Measurements from ENCODE around the gene PGRMC2.
"Not testable (repeated sequence)": the region's sequence is repeated elsewhere in the genome, so short reads cannot be mapped to it uniquely, and the experiment has no call there.

Gene PGRMC2

GRCh38 chr4:128267745-128268144 is 19.9 kb downstream of the PGRMC2 start:
- no peak overlapping the region for H3K4me3 ChIP-seq (ENCODE audit: low read length in 2 of 2)
- H3K27me3 ChIP-seq (ENCODE audit: control insufficient read depth in 1 of 2, insufficient read depth in 2 of 2, low read length in 2 of 2): no peaks in the 10 kb centered on the region
- no peak overlapping the region for H3K9ac ChIP-seq (ENCODE audit: low read length in 2 of 2)
- peaks cover 6 to 13% of the 10 kb centered on the region in 2 donors for H3K36me3 ChIP-seq (ENCODE audit: control insufficient read depth in 2 of 2, insufficient read depth in 2 of 2, low read length in 2 of 2)
- peaks cover 4 to 5% of the 10 kb centered on the region in 2 donors for H3K9me3 ChIP-seq (ENCODE audit: control insufficient read depth in 2 of 2, low read length in 2 of 2)
- H3K27ac ChIP-seq (ENCODE audit: low read length): no peak overlapping the region
- H3K4me1 ChIP-seq (ENCODE audit: control insufficient read depth, insufficient read depth, low read length): no peaks in the 10 kb centered on the region

GRCh38 chr4:128267171-128267570 is 20.4 kb downstream of the PGRMC2 start:
- H3K36me3 ChIP-seq (ENCODE audit: control insufficient read depth in 2 of 2, insufficient read depth in 2 of 2, low read length in 2 of 2): peaks cover 6 to 13% of the 10 kb centered on the region in 2 donors
- not testable (repeated sequence) for H3K27ac ChIP-seq (ENCODE audit: low read length); H3K4me3 ChIP-seq (ENCODE audit: low read length in 2 of 2); H3K9ac ChIP-seq (ENCODE audit: low read length in 2 of 2); H3K9me3 ChIP-seq (ENCODE audit: control insufficient read depth in 2 of 2, low read length in 2 of 2); H3K27me3 ChIP-seq (ENCODE audit: control insufficient read depth in 1 of 2, insufficient read depth in 2 of 2, low read length in 2 of 2); H3K4me1 ChIP-seq (ENCODE audit: control insufficient read depth, insufficient read depth, low read length)

GRCh38 chr4:128265550-128265949 is 22.1 kb downstream of the PGRMC2 start:
- H3K9me3 ChIP-seq (ENCODE audit: control insufficient read depth in 2 of 2, low read length in 2 of 2); H3K36me3 ChIP-seq (ENCODE audit: control insufficient read depth in 2 of 2, insufficient read depth in 2 of 2, low read length in 2 of 2); H3K9ac ChIP-seq (ENCODE audit: low read length in 2 of 2); H3K27ac ChIP-seq (ENCODE audit: low read length); H3K4me1 ChIP-seq (ENCODE audit: control insufficient read depth, insufficient read depth, low read length); H3K27me3 ChIP-seq (ENCODE audit: control insufficient read depth in 1 of 2, insufficient read depth in 2 of 2, low read length in 2 of 2); H3K4me3 ChIP-seq (ENCODE audit: low read length in 2 of 2): not testable (repeated sequence)

GRCh38 chr4:128259889-128260288 is 27.7 kb downstream of the PGRMC2 start:
- not testable (repeated sequence) for H3K9ac ChIP-seq (ENCODE audit: low read length in 2 of 2); H3K27ac ChIP-seq (ENCODE audit: low read length); H3K36me3 ChIP-seq (ENCODE audit: control insufficient read depth in 2 of 2, insufficient read depth in 2 of 2, low read length in 2 of 2); H3K4me3 ChIP-seq (ENCODE audit: low read length in 2 of 2); H3K9me3 ChIP-seq (ENCODE audit: control insufficient read depth in 2 of 2, low read length in 2 of 2); H3K27me3 ChIP-seq (ENCODE audit: control insufficient read depth in 1 of 2, insufficient read depth in 2 of 2, low read length in 2 of 2); H3K4me1 ChIP-seq (ENCODE audit: control insufficient read depth, insufficient read depth, low read length)

GRCh38 chr4:128258166-128258565 is 29.4 kb downstream of the PGRMC2 start:
- not testable (repeated sequence) for H3K4me1 ChIP-seq (ENCODE audit: control insufficient read depth, insufficient read depth, low read length); H3K36me3 ChIP-seq (ENCODE audit: control insufficient read depth in 2 of 2, insufficient read depth in 2 of 2, low read length in 2 of 2); H3K4me3 ChIP-seq (ENCODE audit: low read length in 2 of 2); H3K27me3 ChIP-seq (ENCODE audit: control insufficient read depth in 1 of 2, insufficient read depth in 2 of 2, low read length in 2 of 2); H3K9ac ChIP-seq (ENCODE audit: low read length in 2 of 2); H3K27ac ChIP-seq (ENCODE audit: low read length); H3K9me3 ChIP-seq (ENCODE audit: control insufficient read depth in 2 of 2, low read length in 2 of 2)

GRCh38 chr4:128256539-128256938 is 31.1 kb downstream of the PGRMC2 start:
- no peak overlapping the region for H3K9ac ChIP-seq (ENCODE audit: low read length in 2 of 2)
- no peaks in the 10 kb centered on the region for H3K9me3 ChIP-seq (ENCODE audit: control insufficient read depth in 2 of 2, low read length in 2 of 2)
- no peaks in the 10 kb centered on the region for H3K4me1 ChIP-seq (ENCODE audit: control insufficient read depth, insufficient read depth, low read length)
- H3K27ac ChIP-seq (ENCODE audit: low read length): no peak overlapping the region
- no peaks in the 10 kb centered on the region for H3K36me3 ChIP-seq (ENCODE audit: control insufficient read depth in 2 of 2, insufficient read depth in 2 of 2, low read length in 2 of 2)
- no peaks in the 10 kb centered on the region for H3K27me3 ChIP-seq (ENCODE audit: control insufficient read depth in 1 of 2, insufficient read depth in 2 of 2, low read length in 2 of 2)
- H3K4me3 ChIP-seq (ENCODE audit: low read length in 2 of 2): no peak overlapping the region

- Histone ChIP-seq H3K27ac (ENCODE audit: low read length) (no peak overlapping the region), H3K36me3 (ENCODE audit: control insufficient read depth in 2 of 2, insufficient read depth in 2 of 2, low read length in 2 of 2) (no peaks in the 10 kb centered on the region), H3K4me1 (ENCODE audit: control insufficient read depth, insufficient read depth, low read length) (no peaks in the 10 kb centered on the region), H3K9ac (ENCODE audit: low read length in 2 of 2) (no peak overlapping the region), H3K9me3 (ENCODE audit: control insufficient read depth in 2 of 2, low read length in 2 of 2) (no peaks in the 10 kb centered on the region), H3K27me3 (ENCODE audit: control insufficient read depth in 1 of 2, insufficient read depth in 2 of 2, low read length in 2 of 2) (no peaks in the 10 kb centered on the region), H3K4me3 (ENCODE audit: low read length in 2 of 2) (no peak overlapping the region)
These were observed 31.7 kb downstream of the PGRMC2 start for GRCh38 chr4:128255906-128256305.

GRCh38 chr4:128249787-128250668 is 37.6 kb downstream of the PGRMC2 start:
- Histone ChIP-seq H3K36me3 (ENCODE audit: control insufficient read depth in 2 of 2, insufficient read depth in 2 of 2, low read length in 2 of 2) (no peaks in the 10 kb centered on the region), H3K9ac (ENCODE audit: low read length in 2 of 2) (no peak overlapping the region), H3K4me1 (ENCODE audit: control insufficient read depth, insufficient read depth, low read length) (no peaks in the 10 kb centered on the region), H3K27me3 (ENCODE audit: control insufficient read depth in 1 of 2, insufficient read depth in 2 of 2, low read length in 2 of 2) (no peaks in the 10 kb centered on the region), H3K27ac (ENCODE audit: low read length) (no peak overlapping the region), H3K4me3 (ENCODE audit: low read length in 2 of 2) (no peak overlapping the region), H3K9me3 (ENCODE audit: control insufficient read depth in 2 of 2, low read length in 2 of 2) (no peaks in the 10 kb centered on the region)

GRCh38 chr4:128247906-128248305 is 39.7 kb downstream of the PGRMC2 start:
- Histone ChIP-seq H3K36me3 (ENCODE audit: control insufficient read depth in 2 of 2, insufficient read depth in 2 of 2, low read length in 2 of 2) (no peaks in the 10 kb centered on the region), H3K4me1 (ENCODE audit: control insufficient read depth, insufficient read depth, low read length) (no peaks in the 10 kb centered on the region), H3K9me3 (ENCODE audit: control insufficient read depth in 2 of 2, low read length in 2 of 2) (no peaks in the 10 kb centered on the region), H3K27me3 (ENCODE audit: control insufficient read depth in 1 of 2, insufficient read depth in 2 of 2, low read length in 2 of 2) (no peaks in the 10 kb centered on the region), H3K4me3 (ENCODE audit: low read length in 2 of 2) (no peak overlapping the region), H3K27ac (ENCODE audit: low read length) (no peak overlapping the region), H3K9ac (ENCODE audit: low read length in 2 of 2) (no peak overlapping the region)

GRCh38 chr4:128245391-128245790 is 42.2 kb downstream of the PGRMC2 start:
- not testable (repeated sequence) for H3K9me3 ChIP-seq (ENCODE audit: control insufficient read depth in 2 of 2, low read length in 2 of 2); H3K4me3 ChIP-seq (ENCODE audit: low read length in 2 of 2); H3K36me3 ChIP-seq (ENCODE audit: control insufficient read depth in 2 of 2, insufficient read depth in 2 of 2, low read length in 2 of 2); H3K9ac ChIP-seq (ENCODE audit: low read length in 2 of 2); H3K27me3 ChIP-seq (ENCODE audit: control insufficient read depth in 1 of 2, insufficient read depth in 2 of 2, low read length in 2 of 2); H3K27ac ChIP-seq (ENCODE audit: low read length); H3K4me1 ChIP-seq (ENCODE audit: control insufficient read depth, insufficient read depth, low read length)

GRCh38 chr4:128244379-128244778 is 43.2 kb downstream of the PGRMC2 start:
- no peaks in the 10 kb centered on the region for H3K27me3 ChIP-seq (ENCODE audit: control insufficient read depth in 1 of 2, insufficient read depth in 2 of 2, low read length in 2 of 2)
- no peaks in the 10 kb centered on the region for H3K9me3 ChIP-seq (ENCODE audit: control insufficient read depth in 2 of 2, low read length in 2 of 2)
- H3K27ac ChIP-seq (ENCODE audit: low read length): no peak overlapping the region
- H3K4me1 ChIP-seq (ENCODE audit: control insufficient read depth, insufficient read depth, low read length): no peaks in the 10 kb centered on the region
- H3K36me3 ChIP-seq (ENCODE audit: control insufficient read depth in 2 of 2, insufficient read depth in 2 of 2, low read length in 2 of 2): no peaks in the 10 kb centered on the region
- H3K4me3 ChIP-seq (ENCODE audit: low read length in 2 of 2): no peak overlapping the region
- H3K9ac ChIP-seq (ENCODE audit: low read length in 2 of 2): no peak overlapping the region

Measured in stomach smooth muscle (tissue), 2 donors.